22Rv1 (cell line): Measurements from ENCODE around the gene SERPINA12.

Experiments used
- H3K27ac ChIP-seq: fragments of 450-650 bp; 2 replicates; pipeline ENCODE4 v1.5.1; 2017
- CTCF ChIP-seq: fragments of 450-650 bp; IDR thresholded peaks from 2 replicates; pipeline ENCODE4 v1.5.1; 2017; ENCODE audit warnings: mild to moderate bottlenecking
- ZFX ChIP-seq: fragments of 450-650 bp; IDR thresholded peaks from 2 replicates; pipeline ENCODE4 v1.6.1; 2017; ENCODE audit warnings: antibody characterized with exemption, borderline replicate concordance

The SERPINA12 gene

GRCh38 chr14:94471045-94471444, 38.2 kb downstream of the SERPINA12 start:
- TF ChIP-seq ZFX: no peak
- no peak for TF ChIP-seq CTCF
- no peak overlapping the region for H3K27ac ChIP-seq

- no peak for TF ChIP-seq CTCF
- TF ChIP-seq ZFX: no peak
- H3K27ac ChIP-seq: no peak overlapping the region
Measured at GRCh38 chr14:94470311-94470710, 39.0 kb downstream of the SERPINA12 start.

GRCh38 chr14:94469261-94469660, 40.0 kb downstream of the SERPINA12 start:
- no peak overlapping the region for H3K27ac ChIP-seq
- TF ChIP-seq CTCF (no peak), ZFX (no peak)

- H3K27ac ChIP-seq: no peak overlapping the region
- no peak for TF ChIP-seq ZFX
- no peak for TF ChIP-seq CTCF
Measured at GRCh38 chr14:94467728-94468520, 41.3 kb downstream of the SERPINA12 start.

GRCh38 chr14:94466706-94467370, 42.4 kb downstream of the SERPINA12 start:
- TF ChIP-seq ZFX (no peak), CTCF (no peak)
- H3K27ac ChIP-seq: no peak overlapping the region

GRCh38 chr14:94465042-94465441, 44.2 kb downstream of the SERPINA12 start:
- H3K27ac ChIP-seq: no peak overlapping the region
- TF ChIP-seq CTCF (no peak), ZFX (no peak)

GRCh38 chr14:94464290-94464689, 45.0 kb downstream of the SERPINA12 start:
- H3K27ac ChIP-seq: no peak overlapping the region
- TF ChIP-seq CTCF (no peak), ZFX (no peak)
